ENCODE measurements around the gene SRRM4.

DNA sequence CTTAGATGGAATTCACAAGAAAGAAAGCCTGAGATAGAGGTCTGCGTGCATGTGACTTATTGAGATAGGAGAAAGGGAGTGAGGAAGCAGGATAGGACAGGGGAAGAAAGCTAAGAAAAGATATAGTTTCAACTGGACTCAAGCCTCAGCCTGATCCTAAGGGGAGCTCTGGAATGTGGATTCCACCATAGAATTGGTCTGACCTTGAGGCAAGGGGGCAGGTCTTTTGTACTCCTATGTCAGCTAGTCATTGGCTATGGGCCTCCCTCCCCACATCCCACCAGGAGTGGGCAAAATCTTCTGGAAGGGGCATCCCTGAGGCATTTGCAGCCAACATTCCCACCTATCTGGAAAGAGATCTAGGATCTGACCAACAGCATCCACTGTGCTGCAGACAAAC, 108.9 kb downstream of the SRRM4 start:
- TF ChIP-seq, protein P1, sequence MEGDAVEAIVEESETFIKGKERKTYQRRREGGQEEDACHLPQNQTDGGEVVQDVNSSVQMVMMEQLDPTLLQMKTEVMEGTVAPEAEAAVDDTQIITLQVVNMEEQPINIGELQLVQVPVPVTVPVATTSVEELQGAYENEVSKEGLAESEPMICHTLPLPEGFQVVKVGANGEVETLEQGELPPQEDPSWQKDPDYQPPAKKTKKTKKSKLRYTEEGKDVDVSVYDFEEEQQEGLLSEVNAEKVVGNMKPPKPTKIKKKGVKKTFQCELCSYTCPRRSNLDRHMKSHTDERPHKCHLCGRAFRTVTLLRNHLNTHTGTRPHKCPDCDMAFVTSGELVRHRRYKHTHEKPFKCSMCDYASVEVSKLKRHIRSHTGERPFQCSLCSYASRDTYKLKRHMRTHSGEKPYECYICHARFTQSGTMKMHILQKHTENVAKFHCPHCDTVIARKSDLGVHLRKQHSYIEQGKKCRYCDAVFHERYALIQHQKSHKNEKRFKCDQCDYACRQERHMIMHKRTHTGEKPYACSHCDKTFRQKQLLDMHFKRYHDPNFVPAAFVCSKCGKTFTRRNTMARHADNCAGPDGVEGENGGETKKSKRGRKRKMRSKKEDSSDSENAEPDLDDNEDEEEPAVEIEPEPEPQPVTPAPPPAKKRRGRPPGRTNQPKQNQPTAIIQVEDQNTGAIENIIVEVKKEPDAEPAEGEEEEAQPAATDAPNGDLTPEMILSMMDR (IDR thresholded peaks at IDR 0.05) = no peak
- TF ChIP-seq POLR2A (IDR thresholded peaks at IDR 0.05) (no peak), EP300 (IDR thresholded peaks at IDR 0.05) (no peak)

Measured in tibial nerve (tissue), 4 donors.